IMR-90 (cell line): ENCODE measurements around the gene TMUB1. TPM values are rescaled to one million over a fixed set of nuclear protein-coding genes. Genes with fewer than 3 reads are reported as not detected.

Experiments
- ATAC-seq: fragments of 200-7000 bp; cut with Tn5 transposase; 2 replicates; pipeline ENCODE4 v1.9.1; 2020; ENCODE audit warnings: low read depth, mild to moderate bottlenecking, moderate library complexity
- BruUV-seq: library from RNA; stranded (reverse); fragments of 400-500 nt; replicated peaks from 2 replicates; lab custom pipeline; 2021; lab: Mats Ljungman, UMichigan
- CTCF ChIA-PET: fragments of 300-600 bp; formaldehyde crosslinking; extraction: SDS; loops from one replicate; lab custom pipeline; 2021; ENCODE audit warnings: antibody characterized with exemption; lab: Yijun Ruan, JAX
- POLR2A ChIA-PET: fragments of 300-600 bp; sonication (Branson Sonifier 250); formaldehyde crosslinking; loops from one replicate; lab custom pipeline; 2022; ENCODE audit warnings: antibody characterized with exemption; ENCODE audit not compliant: unreplicated experiment; lab: Charles Lee
- DNase-seq: peaks from one replicate; pipeline ENCODE4 v3.0.0; 2013
- H2AFZ ChIP-seq: replicated peaks from 2 replicates; pipeline ENCODE3; 2013; ENCODE audit warnings: low read length, mild to moderate bottlenecking; ENCODE audit not compliant: poor library complexity
- H2AK5ac ChIP-seq: 2 replicates; pipeline ENCODE4 v1.6.1; 2013; ENCODE audit warnings: low read depth, low read length, inconsistent platforms
- H2AK9ac ChIP-seq: replicated peaks from 2 replicates; pipeline ENCODE3; 2013; ENCODE audit warnings: mild to moderate bottlenecking, low read depth, low read length, moderate library complexity; ENCODE audit not compliant: poor library complexity
- H2BK120ac ChIP-seq: 2 replicates; pipeline ENCODE4 v1.6.1; 2013; ENCODE audit warnings: low read depth, low read length, inconsistent platforms
- H2BK15ac ChIP-seq: 3 replicates; pipeline ENCODE4 v1.6.1; 2013; ENCODE audit warnings: low read depth, low read length, inconsistent platforms
- H2BK20ac ChIP-seq: 2 replicates; pipeline ENCODE4 v1.6.1; 2013; ENCODE audit warnings: low read depth, mild to moderate bottlenecking, inconsistent platforms, low read length, moderate library complexity
- H2BK5ac ChIP-seq: 2 replicates; pipeline ENCODE4 v1.6.1; 2013; ENCODE audit warnings: mild to moderate bottlenecking, low read depth, low read length, inconsistent platforms; ENCODE audit not compliant: poor library complexity, severe bottlenecking
- H3K14ac ChIP-seq: replicated peaks from 2 replicates; pipeline ENCODE4 v1.6.1; 2013; ENCODE audit warnings: low read depth, low read length, inconsistent platforms
- H3K18ac ChIP-seq: 2 replicates; pipeline ENCODE4 v1.6.1; 2013; ENCODE audit warnings: low read depth, low read length, control low read depth
- H3K23ac ChIP-seq: 2 replicates; pipeline ENCODE4 v1.6.1; 2013; ENCODE audit warnings: low read depth, low read length, inconsistent platforms
- H3K27ac ChIP-seq: 2 replicates; pipeline ENCODE4 v1.5.1; 2013; ENCODE audit warnings: mild to moderate bottlenecking, control low read depth, low read length; ENCODE audit not compliant: insufficient read depth
- H3K27me3 ChIP-seq: 2 replicates; pipeline ENCODE4 v1.6.1; 2013; ENCODE audit warnings: low read length; ENCODE audit not compliant: control insufficient read depth, insufficient read depth
- H3K36me3 ChIP-seq: 2 replicates; pipeline ENCODE4 v1.6.1; 2013; ENCODE audit warnings: low read length, mixed read lengths; ENCODE audit not compliant: control insufficient read depth, insufficient read depth
- H3K4ac ChIP-seq: 2 replicates; pipeline ENCODE4 v1.6.1; 2013; ENCODE audit warnings: low read depth, low read length, inconsistent platforms
- H3K4me1 ChIP-seq: 2 replicates; pipeline ENCODE4 v1.6.1; 2013; ENCODE audit warnings: low read length, mixed read lengths; ENCODE audit not compliant: control insufficient read depth, insufficient read depth
- H3K4me2 ChIP-seq: 2 replicates; pipeline ENCODE4 v1.6.1; 2013; ENCODE audit warnings: low read depth, mild to moderate bottlenecking, control low read depth, low read length, moderate library complexity
- H3K4me3 ChIP-seq: 2 replicates; pipeline ENCODE4 v1.5.1; 2013; ENCODE audit warnings: low read depth, mild to moderate bottlenecking, control low read depth, low read length, moderate library complexity; ENCODE audit not compliant: insufficient read depth
- H3K56ac ChIP-seq: 2 replicates; pipeline ENCODE4 v1.6.1; 2013; ENCODE audit warnings: low read length, inconsistent platforms; ENCODE audit not compliant: insufficient read depth; ENCODE audit errors: extremely low read depth
- H3K79me1 ChIP-seq, 2 experiments: 2 replicates each; pipeline ENCODE4 v1.6.1; 2013; ENCODE audit warnings: low read length in 2 of 2, inconsistent platforms in 1 of 2, low read depth in 1 of 2
- H3K9ac ChIP-seq: 2 replicates; pipeline ENCODE4 v1.6.1; 2013; ENCODE audit warnings: low read depth, low read length, control low read depth
- H3K9me1 ChIP-seq: 2 replicates; pipeline ENCODE4 v1.6.1; 2013; ENCODE audit warnings: low read length, inconsistent platforms; ENCODE audit not compliant: insufficient read depth
- H3K9me3 ChIP-seq: 2 replicates; pipeline ENCODE4 v1.6.1; 2013; ENCODE audit warnings: low read length; ENCODE audit not compliant: control insufficient read depth, insufficient read depth
- H4K20me1 ChIP-seq: 2 replicates; pipeline ENCODE4 v1.6.1; 2013; ENCODE audit warnings: low read length, inconsistent platforms; ENCODE audit not compliant: insufficient read depth
- H4K5ac ChIP-seq: 2 replicates; pipeline ENCODE4 v1.6.1; 2013; ENCODE audit warnings: mild to moderate bottlenecking, low read depth, low read length, control low read depth
- H4K8ac ChIP-seq, 2 experiments: 2 replicates each; pipeline ENCODE4 v1.6.1; 2013; ENCODE audit warnings: low read depth in 2 of 2, low read length in 2 of 2, control low read depth in 1 of 2, inconsistent platforms in 1 of 2
- H4K91ac ChIP-seq: 2 replicates; pipeline ENCODE4 v1.6.1; 2013; ENCODE audit warnings: low read depth, low read length, inconsistent platforms; ENCODE audit not compliant: insufficient read depth
- CEBPB ChIP-seq: IDR thresholded peaks from 2 replicates; pipeline ENCODE4 v1.6.1; 2012; ENCODE audit warnings: low read depth, low read length, improper control_type of control experiment
- CHD1 ChIP-seq: IDR thresholded peaks from 2 replicates; pipeline ENCODE4 v1.6.1; 2012; ENCODE audit warnings: low read depth, low read length, improper control_type of control experiment
- CTCF ChIP-seq: conservative IDR thresholded peaks from 2 replicates; pipeline ENCODE4 v1.5.1; 2012; ENCODE audit warnings: mild to moderate bottlenecking, low read depth, low read length, improper control_type of control experiment
- FOS ChIP-seq: fragments of 150-350 bp; IDR thresholded peaks from 2 replicates; pipeline ENCODE4 v1.6.1; 2016; ENCODE audit warnings: low read depth, low read length
- MAFK ChIP-seq: IDR thresholded peaks from 2 replicates; pipeline ENCODE4 v1.6.1; 2012; ENCODE audit warnings: low read depth, low read length, improper control_type of control experiment
- MAZ ChIP-seq: IDR thresholded peaks from 2 replicates; pipeline ENCODE4 v1.6.1; 2012; ENCODE audit warnings: low read depth, mild to moderate bottlenecking, low read length, improper control_type of control experiment, moderate library complexity, borderline replicate concordance
- POLR2A ChIP-seq: IDR thresholded peaks from 2 replicates; pipeline ENCODE4 v1.6.1; 2012; ENCODE audit warnings: mild to moderate bottlenecking, low read depth, low read length
- RAD21 ChIP-seq: IDR thresholded peaks from 2 replicates; pipeline ENCODE4 v1.6.1; 2012; ENCODE audit warnings: low read length, improper control_type of control experiment
- RCOR1 ChIP-seq: IDR thresholded peaks from 2 replicates; pipeline ENCODE4 v1.6.1; 2012; ENCODE audit warnings: mild to moderate bottlenecking, low read length, improper control_type of control experiment; ENCODE audit not compliant: insufficient replicate concordance
- RFX5 ChIP-seq: IDR thresholded peaks from 2 replicates; pipeline ENCODE4 v1.8.0; 2012; ENCODE audit warnings: low read depth, mild to moderate bottlenecking, low read length, moderate library complexity
- SMC3 ChIP-seq: fragments of 150-350 bp; IDR thresholded peaks from 2 replicates; pipeline ENCODE4 v1.6.1; 2016; ENCODE audit warnings: low read depth, mild to moderate bottlenecking, antibody characterized with exemption, low read length, moderate library complexity
- WGBS, 2 experiments: methylation state at CpG; one replicate each; pipeline versions ENCODE4 v1.1.5 to v1.1.7; 2013; ENCODE audit warnings: missing lambda C conversion rate in 2 of 2; ENCODE audit not compliant: insufficient read length in 1 of 2; ENCODE audit errors: extremely low coverage in 2 of 2; 5-methylcytosine and 5-hydroxymethylcytosine counted together
- dilution Hi-C: fragments of 300-500 bp; cut with HindIII; formaldehyde crosslinking; loops from one replicate; pipeline ENCODE4 v1.14.3; 2018; ENCODE audit warnings: low sequenced_read_pairs; ENCODE audit not compliant: unreplicated experiment
- in situ Hi-C: fragments of 300-500 bp; cut with MboI; formaldehyde crosslinking; loops from 3 replicates; pipeline ENCODE4 v1.14.3; 2019; ENCODE audit warnings: low sequenced_read_pairs, inconsistent platforms, mixed read lengths
- intact Hi-C: fragments of 100-400 bp; cut with micrococcal nuclease; formaldehyde crosslinking; loops from 2 replicates; pipeline ENCODE4 v1.10.0; 2022
- polyA plus RNA-seq, 3 experiments: library from polyadenylated mRNA; depleted of rRNA; stranded (reverse); fragments of >200 nt; gene quantifications; 2 replicates each; pipeline ENCODE4 v1.2.3, GENCODE V29; 2012; ENCODE audit warnings: low replicate concordance in 1 of 3
- total RNA-seq: library from RNA; depleted of rRNA; stranded (reverse); fragments of >200 nt; gene quantifications from 2 replicates; pipeline ENCODE4 v1.2.3, GENCODE V29; 2012
- TF ChIP-seq, protein P1 (sequence below): fragments of 150-350 bp; IDR thresholded peaks from 2 replicates; pipeline ENCODE4 v1.6.1; 2016; ENCODE audit warnings: low read depth, mild to moderate bottlenecking, low read length, moderate library complexity, borderline replicate concordance

TMUB1 gene
- total and polyA plus RNA-seq, 2 of the 4 experiments (the other 2 are of a cell fraction), result 6.8 to 29.8 TPM

- Histone ChIP-seq H3K4me1 (peaks cover 8% of the 10 kb centered on the region), H2AFZ (no peak overlapping the region), H4K91ac (no peak overlapping the region), H2BK20ac (no peak overlapping the region), H2BK120ac (no peak overlapping the region), H4K20me1 (peaks cover 85% of the 10 kb centered on the region), H3K36me3 (peaks cover 6% of the 10 kb centered on the region), H3K4me2 (no peak overlapping the region), H3K18ac (no peak overlapping the region), H3K9ac (no peak overlapping the region), H2AK5ac (no peak overlapping the region), H3K9me3 (no peaks in the 10 kb centered on the region), H3K56ac (no peak overlapping the region), H3K23ac (no peak overlapping the region), H2BK5ac (no peak overlapping the region), H3K4me3 (no peak overlapping the region), H3K9me1 (peaks cover 5% of the 10 kb centered on the region), H3K14ac (no peak overlapping the region), H3K27me3 (no peaks in the 10 kb centered on the region), H3K4ac (no peak overlapping the region), H3K27ac (no peak overlapping the region), H2AK9ac (no peak overlapping the region), H4K8ac (no peak overlapping the region), H3K79me1 (peaks cover 31 to 92% of the 10 kb centered on the region in 2 experiments), H4K5ac (no peak overlapping the region), H2BK15ac (no peak overlapping the region)
- no TSS peak for BruUV-seq
- intact Hi-C loops, result no loop called here
- CTCF ChIA-PET, result interaction anchor here (1.0 kb wide), 1 partner anchor 13 kb away, joined by 4 read pairs; no protein-coding TSS in a partner anchor
- ATAC-seq (no peak), DNase-seq (no peak)
- dilution Hi-C loops, result no loop called here
- TF ChIP-seq, protein P1, sequence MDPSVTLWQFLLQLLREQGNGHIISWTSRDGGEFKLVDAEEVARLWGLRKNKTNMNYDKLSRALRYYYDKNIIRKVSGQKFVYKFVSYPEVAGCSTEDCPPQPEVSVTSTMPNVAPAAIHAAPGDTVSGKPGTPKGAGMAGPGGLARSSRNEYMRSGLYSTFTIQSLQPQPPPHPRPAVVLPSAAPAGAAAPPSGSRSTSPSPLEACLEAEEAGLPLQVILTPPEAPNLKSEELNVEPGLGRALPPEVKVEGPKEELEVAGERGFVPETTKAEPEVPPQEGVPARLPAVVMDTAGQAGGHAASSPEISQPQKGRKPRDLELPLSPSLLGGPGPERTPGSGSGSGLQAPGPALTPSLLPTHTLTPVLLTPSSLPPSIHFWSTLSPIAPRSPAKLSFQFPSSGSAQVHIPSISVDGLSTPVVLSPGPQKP, result no peak
- TF ChIP-seq SMC3 (no peak), POLR2A (no peak), MAZ (no peak), MAFK (no peak), CHD1 (no peak), RAD21 (no peak), CEBPB (no peak), FOS (no peak), CTCF (no peak), RCOR1 (no peak), RFX5 (no peak)
- POLR2A ChIA-PET, result no interaction called here
- in situ Hi-C loops, result loop anchor here (10.0 to 25.0 kb wide), 2 partner anchors 199 to 317 kb away; no protein-coding TSS in a partner anchor
- WGBS, 2 experiments, result no CpG with 5 or more reads among the region's 12 CpGs
Measured at GRCh38 chr7:151103973-151104372, 20.7 kb upstream of the TMUB1 start.
